NCI-H2227 (cell line): Measurements from ENCODE around the gene MPC1.

Experiments
- DNase-seq: peaks from one replicate; lab custom pipeline; 2025; ENCODE audit not compliant: unreplicated experiment; lab: John Stamatoyannopoulos, UW

Gene MPC1

DNA sequence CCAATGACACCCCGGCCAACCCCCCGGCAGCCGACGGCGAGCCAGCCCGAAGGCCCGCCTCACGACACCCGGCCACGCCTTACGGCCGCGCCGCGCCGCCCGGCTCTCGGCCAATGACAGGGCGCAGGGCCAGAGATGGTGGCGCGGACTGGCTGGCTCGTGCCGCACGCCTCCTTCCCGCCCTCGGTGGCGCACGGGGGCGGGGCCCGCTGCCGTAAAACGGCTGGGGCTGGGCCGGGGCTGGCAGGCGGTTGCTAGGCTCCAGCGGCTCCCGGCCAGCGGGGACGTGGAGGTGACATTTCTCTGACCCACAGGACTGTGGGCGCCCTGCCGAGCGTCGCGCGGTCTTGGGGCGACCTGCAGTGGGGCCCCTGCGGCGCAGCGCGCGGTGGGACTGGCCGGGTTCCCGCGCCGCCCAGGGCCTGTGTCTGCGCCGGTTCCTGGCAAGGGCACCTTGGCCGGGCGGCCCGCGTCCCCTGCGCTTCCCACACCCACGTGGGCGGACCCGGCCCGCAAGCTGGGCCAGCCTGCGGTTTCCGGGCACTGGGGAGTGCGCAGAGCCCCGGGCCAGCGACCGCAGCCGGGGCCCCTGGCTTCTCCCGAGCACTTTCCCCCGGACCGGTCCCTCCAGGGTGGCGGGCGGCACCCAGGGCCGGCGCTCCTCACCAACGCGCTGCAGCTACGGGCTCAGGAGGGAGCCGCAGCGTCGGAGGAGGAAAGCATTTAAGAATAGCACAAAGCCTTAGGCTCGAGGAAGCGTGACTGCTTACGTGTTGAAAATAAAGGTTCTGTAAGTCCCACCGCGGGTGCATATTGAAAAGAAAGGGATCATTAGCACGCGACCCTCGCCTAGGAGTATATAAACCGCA is at the start of gene MPC1:
Gene MPC1 (minus strand): TSS at position 8 of the 869 bp plus-strand sequence. CDS start 64 bp downstream, outside the sequence.
- DNase-seq: peak; percentile 94

DNA sequence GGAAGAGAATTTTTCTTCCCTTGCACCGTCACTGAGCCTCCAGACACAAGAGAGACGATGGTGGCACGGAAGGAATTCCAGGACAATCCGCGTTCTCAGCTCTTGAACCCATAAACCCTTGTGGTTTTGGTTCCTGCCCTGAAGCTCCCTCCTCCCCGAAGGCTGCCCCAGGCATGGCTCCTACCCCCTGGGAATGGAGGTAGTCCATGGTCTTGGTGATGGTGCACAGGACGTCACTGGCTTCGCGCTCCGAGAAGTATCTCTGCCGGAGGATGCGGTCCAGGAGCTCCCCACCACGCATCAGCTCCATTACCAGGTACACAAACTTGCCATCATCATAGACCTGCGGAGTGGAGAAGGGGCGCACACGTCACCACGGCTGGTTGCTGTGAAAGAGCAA is 47.5 kb upstream of the MPC1 start:
- no peak for DNase-seq

DNA sequence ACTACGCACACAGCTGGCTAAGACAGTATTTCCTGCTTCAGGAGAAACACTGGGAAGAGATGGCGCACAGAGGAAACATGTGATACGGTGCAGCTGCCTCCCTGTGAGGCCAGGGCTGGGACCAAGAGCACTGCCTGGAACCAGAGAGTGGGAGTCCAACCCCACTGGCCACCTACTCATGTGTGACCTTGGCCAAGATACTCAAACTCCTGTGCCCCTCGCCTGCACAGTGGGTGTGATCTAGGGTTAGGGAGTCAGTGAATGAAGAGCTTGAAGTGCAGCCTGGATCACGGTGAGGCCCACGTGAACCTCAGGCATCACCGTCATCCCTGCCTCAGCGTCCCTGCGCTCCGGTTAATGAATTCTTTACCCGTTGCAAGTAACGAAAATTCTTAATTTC is 41.7 kb upstream of the MPC1 start:
- DNase-seq: no peak

DNA sequence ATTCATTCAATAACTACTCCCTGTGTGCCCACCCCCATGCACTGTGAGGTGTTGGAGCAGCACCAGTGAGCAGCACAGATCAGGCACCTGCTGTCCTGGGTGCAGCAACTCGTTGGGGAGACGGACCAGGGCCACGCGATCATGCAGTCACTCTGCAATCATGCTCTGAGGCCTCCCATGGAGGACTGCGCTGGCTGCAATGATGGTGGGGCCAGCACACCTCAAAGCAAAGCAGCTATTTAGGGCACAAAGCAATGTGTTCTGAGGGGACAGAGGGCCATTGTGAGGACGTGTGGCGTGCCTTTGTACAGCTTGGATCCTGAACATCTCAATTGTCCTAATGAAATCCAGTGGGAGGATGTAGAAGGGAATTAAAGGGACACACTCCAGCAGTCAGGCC is 41.0 kb upstream of the MPC1 start:
- DNase-seq: no peak

DNA sequence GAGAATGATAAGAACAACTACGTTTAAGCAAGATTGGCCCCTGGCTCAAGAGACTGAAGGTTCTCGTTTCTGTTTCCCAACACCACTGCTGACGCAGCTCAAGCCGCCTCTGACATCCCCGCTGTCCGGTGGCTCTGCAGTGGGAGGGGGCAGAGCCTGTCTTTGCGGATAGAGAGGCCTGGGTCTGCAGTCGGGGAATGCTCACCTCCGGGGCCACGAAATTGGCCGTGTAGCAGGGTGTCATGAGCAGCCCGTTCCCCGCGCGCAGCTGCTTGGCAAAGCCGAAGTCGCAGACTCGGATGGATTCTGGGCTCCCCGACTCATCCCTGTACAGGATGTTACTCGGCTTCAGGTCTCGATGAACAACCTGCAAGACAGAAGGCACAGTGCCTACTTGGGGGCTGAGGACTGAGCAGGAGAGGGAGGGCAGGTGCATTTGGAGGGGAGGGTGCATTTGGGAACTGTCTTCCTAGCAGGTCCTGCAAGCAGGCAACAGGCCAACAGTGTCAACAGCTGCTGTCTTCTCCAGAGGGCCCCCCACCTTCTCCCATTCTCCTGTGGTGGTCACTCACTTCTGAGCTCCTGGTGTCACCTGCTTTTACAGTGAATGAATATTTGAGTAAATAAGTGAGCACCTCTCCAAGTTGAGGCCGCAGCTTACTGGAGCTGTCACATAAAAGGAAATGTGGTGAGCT is 40.5 kb upstream of the MPC1 start:
- no peak for DNase-seq

DNA sequence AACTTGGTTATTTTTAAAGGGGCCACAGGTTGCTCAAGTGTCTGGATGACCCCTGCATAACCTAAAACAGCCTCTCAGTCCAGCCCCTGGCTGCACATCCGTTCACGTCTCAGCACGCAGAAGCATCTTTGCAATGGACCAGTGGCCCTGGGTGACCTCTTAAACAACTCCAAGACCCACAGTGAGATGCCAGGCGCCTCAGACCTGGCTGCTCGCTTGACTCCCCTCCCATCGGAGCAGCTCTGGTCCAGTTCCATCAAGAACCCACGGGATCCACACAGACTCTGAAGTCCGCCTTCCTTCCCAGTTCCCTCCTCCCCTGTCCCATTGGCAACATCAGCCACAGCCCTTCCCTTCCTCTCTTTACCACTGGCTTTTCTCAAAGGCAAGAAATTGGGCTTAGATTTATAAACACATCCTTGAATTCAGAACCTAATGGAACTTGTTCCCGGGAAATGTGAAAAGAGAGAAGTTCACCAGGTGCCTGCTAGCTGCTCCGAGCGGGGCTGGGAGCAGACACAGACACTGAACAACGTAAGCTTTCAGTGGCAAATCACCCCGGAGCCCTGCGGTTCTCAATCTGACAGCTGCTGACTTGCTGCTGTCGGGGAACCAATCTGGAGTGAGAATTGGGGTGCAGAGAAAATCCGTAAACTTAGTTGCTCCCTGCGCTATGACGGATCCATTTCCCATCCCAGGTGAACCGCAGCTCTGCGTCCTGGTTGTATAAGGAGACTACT is 39.6 kb upstream of the MPC1 start:
- no peak for DNase-seq

DNA sequence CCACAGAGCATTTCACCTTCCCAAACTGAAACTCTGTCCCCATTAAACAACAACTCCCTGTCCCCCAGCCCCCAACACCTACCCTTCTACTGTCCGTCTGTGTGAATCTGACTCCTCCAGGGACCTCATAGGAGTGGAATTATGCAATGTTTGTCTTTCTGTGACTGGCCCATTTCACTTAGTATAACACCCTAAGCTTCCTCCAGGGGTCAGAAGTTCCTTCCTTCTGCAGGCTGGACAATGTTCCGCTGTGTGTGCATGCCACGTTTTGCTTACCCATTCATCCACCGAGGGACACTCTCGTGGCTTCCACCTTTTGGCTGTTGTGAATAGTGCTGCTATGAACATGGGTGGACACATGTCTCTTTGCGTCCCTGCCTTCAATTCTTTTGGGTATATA is 37.6 kb upstream of the MPC1 start:
- no peak for DNase-seq

DNA sequence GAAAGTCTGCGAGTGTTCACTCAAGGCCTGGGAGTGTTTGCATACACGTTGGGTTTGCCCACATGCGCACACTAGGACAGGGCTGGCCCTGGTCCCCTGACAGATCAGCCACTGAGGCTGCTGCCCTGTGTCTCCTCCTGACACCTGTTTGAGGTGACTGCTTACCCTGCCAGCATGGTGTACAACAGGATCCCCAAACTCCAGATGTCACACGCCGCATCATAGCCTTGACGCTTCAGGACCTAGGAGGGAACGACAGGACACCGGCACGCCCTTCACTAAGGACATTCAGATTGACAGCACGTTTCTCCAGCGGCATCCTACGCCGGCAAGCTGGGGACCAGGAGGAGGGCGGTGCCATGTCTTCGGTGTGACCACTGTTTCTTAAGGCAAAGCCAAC is 37.0 kb upstream of the MPC1 start:
- DNase-seq: no peak

DNA sequence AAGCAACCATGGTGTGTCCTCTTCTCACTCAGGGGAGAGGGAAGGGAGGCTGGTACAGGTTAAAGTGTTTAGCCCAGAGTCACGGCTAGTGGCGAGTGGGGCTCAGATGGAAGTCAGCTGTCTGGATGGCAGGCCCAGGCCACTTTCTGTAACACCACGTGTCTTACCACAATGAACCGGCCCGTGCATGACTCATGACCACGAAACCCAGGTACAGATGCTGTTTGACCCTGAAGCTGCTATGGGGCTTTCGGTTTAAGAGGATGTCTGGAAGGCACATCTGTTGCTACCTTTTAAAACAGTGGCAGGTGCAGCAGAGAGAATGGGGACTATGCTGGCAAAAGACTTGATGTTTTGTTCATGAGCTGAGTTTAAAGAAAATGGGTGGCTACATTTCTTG is 36.5 kb upstream of the MPC1 start:
- no peak for DNase-seq

DNA sequence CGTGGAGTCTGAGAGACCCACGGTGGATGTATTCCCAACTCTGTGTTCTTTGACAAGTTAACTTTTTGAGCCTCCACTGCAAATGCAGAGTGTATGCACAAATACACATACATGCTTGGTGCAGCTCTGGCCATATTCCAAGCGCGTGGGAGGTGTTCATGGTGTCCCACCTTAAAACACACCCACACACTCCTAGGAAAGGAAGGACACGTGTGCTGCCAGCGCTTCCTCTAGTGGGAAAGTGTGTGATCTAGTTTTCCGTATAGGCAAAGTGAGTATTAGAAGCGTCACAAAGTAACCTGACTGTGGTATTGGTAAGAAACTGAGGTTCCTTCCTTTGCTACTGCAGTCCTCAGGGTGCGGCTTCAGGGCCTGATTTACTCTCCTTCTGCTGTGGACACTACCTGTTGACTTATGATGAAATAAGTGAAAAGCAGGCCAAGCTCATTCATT is 36.0 kb upstream of the MPC1 start:
- no peak for DNase-seq

DNA sequence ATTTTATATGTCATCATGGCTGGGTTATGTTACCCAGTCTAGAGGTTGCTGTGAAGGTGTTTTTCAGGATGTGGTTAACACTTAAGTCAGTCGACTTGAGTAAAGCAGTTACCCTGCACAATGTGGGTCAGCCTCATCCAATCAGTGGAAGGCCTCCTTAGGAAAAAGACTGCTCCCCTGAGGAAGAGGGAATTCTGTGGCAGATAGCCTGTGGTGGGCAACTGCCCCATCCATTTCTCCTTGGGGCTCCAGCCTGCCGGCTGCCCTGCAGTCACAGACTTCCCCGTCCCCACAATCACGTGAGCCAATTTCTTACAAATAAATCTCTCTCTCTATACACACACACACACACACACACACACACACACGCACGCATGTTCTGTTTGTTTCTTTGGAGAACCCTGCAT is 34.5 kb upstream of the MPC1 start:
- no peak for DNase-seq

DNA sequence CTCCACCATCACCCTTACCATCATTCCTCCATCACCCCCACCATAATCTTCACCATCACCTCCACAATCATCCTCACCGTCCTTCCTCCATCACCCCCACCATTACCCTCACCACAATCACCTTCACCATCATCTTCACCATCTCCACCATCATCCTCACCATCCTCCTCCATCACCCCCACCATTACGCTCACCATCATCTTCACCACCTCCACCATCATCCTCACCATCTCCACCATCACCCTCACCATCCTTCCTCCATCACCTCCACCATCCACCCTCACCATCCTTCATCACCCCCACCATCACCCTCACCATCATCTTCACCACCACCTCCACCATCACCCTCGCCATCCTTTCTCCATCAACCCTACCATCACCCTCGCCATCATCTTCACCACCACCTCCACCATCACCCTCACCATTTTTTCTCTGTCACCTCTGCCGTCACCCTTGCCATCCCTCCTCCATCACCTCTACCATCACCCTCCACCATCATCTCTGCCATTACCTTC is 33.1 kb upstream of the MPC1 start:
- no peak for DNase-seq

DNA sequence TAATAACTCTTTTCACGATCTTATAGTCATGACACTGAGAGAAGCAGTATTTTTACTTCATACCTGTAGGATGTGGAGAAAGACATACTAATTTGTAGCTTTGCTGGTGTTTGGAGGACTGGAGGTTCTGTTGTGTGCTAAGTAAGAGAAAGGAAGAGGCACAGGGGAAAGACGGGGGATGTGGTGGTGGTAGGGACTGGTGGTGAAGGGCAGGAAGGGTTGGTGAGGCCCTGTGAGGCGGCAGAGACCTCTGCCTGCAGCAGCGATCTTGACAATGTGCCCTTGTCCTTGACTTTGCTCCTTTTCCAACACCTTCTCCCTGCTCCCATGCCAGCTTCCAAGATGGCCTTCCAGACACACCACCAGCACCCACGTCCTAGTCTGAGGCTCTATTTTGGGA is 32.6 kb upstream of the MPC1 start:
- no peak for DNase-seq

DNA sequence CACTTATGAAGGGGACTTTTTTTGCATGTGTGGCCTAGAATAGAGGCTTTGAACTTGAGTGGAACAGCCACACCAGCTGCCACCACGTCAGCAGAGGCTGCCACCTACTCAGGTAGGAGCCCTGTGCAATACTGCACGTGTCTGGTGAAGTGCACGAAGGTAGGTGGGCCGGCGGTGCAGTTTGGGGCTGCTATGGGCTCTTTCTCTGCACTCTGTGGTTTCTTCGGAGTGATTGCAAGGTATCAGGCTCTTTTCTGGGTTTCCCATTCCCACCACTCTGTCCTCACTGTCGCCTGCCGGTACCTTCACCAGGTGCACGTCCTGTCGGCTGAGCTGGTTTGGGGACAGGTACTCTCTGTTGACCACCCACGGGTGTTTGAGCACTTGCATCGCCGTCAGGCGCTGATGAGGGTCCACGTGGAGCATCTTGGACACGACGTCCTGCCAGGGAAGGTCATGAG is 30.8 kb upstream of the MPC1 start:
- DNase-seq: no peak

DNA sequence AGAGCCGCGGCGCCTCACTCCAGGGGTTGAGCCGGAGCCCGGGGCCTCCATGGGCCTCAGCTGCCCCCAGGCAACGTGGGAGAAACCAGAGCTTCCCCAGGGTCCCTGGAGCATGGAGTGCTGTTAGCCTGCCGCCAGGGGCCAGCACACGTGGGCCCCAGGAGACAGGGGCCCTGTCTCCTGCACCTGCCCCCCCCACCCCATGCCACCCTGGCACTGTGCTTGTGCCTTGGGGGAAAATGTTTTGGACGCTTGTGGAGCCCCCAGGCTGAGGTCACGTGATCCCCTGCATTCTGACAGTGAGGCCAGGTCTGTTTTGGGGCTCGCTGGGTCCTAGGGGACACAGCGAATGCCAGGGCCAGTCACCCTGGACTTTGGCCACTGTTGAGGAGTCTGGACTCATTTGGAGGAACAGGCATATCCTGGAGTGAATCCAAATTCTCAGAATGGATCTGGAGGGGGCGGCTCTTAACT is 30.2 kb upstream of the MPC1 start:
- no peak for DNase-seq

DNA sequence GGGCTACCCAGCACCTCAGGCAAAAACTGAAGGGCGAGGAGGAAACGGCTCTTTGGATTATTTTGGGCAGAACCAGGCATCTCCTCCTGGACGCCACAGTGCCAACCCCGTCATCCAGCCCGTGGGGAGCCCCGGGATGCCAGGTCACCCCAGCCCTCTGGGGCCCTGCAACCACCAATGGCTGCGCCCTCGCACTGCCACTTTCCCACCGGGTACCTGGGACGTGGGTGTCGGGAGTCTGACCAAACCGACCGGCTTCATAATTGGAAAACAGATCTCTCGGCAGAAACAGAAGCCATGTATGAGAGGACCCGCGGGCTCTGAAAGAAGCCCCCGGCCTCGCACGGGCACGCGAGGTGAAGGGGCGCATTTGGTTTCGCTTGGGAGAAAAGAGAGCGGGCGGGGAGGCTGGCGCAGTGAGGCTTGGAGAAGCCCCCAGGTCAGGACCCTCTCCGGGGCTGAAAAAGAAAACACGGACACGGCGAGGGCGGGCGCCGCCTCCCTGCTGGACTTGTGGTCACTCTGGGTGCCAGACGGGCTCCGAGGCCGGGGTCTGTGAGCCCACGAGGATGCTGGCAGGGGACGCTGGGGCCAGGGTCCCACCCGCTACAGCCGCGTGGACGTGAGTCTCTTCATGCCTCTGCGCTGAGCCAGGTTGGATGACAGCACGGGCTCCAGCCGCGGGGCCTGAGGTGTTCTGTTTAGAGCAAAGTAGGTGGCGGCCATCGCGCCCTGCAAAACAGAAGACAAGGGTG is 29.6 kb upstream of the MPC1 start:
- no peak for DNase-seq

DNA sequence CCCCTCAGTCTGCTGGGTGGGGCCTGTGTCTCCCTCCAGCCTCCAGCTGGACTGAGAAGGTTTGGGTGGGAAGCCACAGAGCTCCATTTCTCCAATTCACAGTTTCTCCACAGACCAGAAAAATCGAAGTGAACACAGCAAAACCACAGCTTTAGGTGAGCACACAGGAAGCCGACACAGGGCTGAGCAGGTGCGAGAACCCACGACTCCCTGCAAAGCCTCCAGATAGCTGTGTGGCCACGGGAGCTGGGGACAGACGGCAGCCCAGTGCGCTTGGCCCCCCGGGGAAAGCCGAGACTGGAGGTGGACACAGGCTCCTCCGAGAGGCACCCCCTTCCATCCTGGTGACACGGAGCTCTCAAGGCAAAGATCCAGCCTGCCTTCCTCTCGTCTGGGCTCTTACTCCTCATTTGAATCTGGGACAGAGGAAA is 29.0 kb upstream of the MPC1 start:
- DNase-seq: no peak

DNA sequence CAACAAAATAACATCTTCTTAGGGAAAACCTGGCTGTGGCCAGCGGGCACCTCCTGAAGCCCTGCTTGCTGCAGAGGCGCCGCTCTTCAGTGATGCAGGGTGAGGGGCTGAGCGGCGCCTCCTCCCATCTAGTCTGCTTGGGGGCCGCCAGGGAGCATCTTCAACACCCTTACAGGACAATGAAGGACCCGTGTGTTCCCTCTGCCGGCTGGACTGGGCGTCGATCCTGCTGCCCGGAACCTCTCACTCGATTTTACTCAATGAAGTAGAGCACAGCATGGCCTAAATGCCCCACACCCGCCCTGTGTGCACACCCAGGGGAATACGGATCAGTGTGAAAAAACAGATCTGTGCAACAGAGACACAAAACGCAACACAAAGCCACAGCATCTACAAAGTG is 28.5 kb upstream of the MPC1 start:
- no peak for DNase-seq

DNA sequence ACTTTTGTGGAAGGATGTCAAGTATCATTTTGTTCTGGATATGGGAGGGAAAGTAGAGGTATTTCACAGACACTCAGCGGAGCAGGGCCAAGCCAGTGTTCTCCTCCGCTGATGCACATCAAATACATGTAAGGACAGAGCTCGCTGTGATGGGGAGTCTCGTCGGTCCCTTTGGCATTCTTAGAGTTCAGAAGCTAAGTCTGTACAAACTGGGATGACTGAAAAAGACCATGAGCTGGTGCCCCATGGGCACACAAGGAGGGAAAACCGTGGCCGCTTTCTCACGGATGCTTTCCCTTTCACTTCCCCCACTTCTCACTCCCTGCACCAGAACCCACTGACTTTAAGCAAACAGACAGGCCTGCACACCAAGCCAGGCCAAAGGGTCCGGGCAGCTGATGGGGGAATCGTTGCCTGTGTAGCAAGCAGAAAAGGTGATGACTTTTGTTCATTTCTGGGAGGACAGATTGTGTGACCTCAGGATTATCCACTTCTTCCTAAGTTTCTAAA is 27.7 kb upstream of the MPC1 start:
- no peak for DNase-seq
